HFF-Myc (cell line): ENCODE measurements around the gene CDCA4.
A peak's percentile ranks its signal among the peaks of the same experiment; 100 is the strongest.

Experiments
- DNase-seq: peaks from one replicate; pipeline ENCODE4 v3.0.0-alpha.2; 2011; ENCODE audit warnings: low read depth; ENCODE audit errors: extremely low read depth
- H3K4me3 ChIP-seq: replicated peaks from 2 replicates; pipeline ENCODE4 v1.5.1; 2011; ENCODE audit warnings: low read depth, mild to moderate bottlenecking, control low read depth, low read length
- CTCF ChIP-seq: IDR thresholded peaks from 2 replicates; pipeline ENCODE4 v1.5.1; 2012; ENCODE audit warnings: mild to moderate bottlenecking, low read depth, low read length, control low read depth; ENCODE audit errors: missing control alignments

The CDCA4 gene

GRCh38 chr14:104981699-104982541 lies 39.0 kb downstream of the CDCA4 start:
- TF ChIP-seq CTCF: no peak
- no peak for DNase-seq
- no peak overlapping the region for H3K4me3 ChIP-seq

GRCh38 chr14:104980611-104981531 lies 40.0 kb downstream of the CDCA4 start:
- no peak for TF ChIP-seq CTCF
- H3K4me3 ChIP-seq: no peak overlapping the region
- no peak for DNase-seq

GRCh38 chr14:104979758-104980610 lies 40.9 kb downstream of the CDCA4 start:
- no peak overlapping the region for H3K4me3 ChIP-seq
- no peak for TF ChIP-seq CTCF
- no peak for DNase-seq

- DNase-seq: no peak
- no peak for TF ChIP-seq CTCF
- H3K4me3 ChIP-seq: peak overlapping the region; percentile 28
Observed at GRCh38 chr14:104978746-104979691, 41.9 kb downstream of the CDCA4 start.

GRCh38 chr14:104977681-104978653 lies 42.9 kb downstream of the CDCA4 start, which contains the start of gene AHNAK2:
TSS of gene AHNAK2 (minus strand) at chr14:104978374. CDS start at chr14:104978237, 137 bp downstream.
- peak within 1 kb of the TSS; percentile 49 for H3K4me3 ChIP-seq
- DNase-seq: no peak
- TF ChIP-seq CTCF: no peak
